ENCODE measurements around the gene DNAH17.

- TF ChIP-seq, protein P1, sequence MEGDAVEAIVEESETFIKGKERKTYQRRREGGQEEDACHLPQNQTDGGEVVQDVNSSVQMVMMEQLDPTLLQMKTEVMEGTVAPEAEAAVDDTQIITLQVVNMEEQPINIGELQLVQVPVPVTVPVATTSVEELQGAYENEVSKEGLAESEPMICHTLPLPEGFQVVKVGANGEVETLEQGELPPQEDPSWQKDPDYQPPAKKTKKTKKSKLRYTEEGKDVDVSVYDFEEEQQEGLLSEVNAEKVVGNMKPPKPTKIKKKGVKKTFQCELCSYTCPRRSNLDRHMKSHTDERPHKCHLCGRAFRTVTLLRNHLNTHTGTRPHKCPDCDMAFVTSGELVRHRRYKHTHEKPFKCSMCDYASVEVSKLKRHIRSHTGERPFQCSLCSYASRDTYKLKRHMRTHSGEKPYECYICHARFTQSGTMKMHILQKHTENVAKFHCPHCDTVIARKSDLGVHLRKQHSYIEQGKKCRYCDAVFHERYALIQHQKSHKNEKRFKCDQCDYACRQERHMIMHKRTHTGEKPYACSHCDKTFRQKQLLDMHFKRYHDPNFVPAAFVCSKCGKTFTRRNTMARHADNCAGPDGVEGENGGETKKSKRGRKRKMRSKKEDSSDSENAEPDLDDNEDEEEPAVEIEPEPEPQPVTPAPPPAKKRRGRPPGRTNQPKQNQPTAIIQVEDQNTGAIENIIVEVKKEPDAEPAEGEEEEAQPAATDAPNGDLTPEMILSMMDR (IDR thresholded peaks at IDR 0.05): no peak
- TF ChIP-seq, protein P2, sequence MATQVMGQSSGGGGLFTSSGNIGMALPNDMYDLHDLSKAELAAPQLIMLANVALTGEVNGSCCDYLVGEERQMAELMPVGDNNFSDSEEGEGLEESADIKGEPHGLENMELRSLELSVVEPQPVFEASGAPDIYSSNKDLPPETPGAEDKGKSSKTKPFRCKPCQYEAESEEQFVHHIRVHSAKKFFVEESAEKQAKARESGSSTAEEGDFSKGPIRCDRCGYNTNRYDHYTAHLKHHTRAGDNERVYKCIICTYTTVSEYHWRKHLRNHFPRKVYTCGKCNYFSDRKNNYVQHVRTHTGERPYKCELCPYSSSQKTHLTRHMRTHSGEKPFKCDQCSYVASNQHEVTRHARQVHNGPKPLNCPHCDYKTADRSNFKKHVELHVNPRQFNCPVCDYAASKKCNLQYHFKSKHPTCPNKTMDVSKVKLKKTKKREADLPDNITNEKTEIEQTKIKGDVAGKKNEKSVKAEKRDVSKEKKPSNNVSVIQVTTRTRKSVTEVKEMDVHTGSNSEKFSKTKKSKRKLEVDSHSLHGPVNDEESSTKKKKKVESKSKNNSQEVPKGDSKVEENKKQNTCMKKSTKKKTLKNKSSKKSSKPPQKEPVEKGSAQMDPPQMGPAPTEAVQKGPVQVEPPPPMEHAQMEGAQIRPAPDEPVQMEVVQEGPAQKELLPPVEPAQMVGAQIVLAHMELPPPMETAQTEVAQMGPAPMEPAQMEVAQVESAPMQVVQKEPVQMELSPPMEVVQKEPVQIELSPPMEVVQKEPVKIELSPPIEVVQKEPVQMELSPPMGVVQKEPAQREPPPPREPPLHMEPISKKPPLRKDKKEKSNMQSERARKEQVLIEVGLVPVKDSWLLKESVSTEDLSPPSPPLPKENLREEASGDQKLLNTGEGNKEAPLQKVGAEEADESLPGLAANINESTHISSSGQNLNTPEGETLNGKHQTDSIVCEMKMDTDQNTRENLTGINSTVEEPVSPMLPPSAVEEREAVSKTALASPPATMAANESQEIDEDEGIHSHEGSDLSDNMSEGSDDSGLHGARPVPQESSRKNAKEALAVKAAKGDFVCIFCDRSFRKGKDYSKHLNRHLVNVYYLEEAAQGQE (IDR thresholded peaks at IDR 0.05; ENCODE audit: insufficient read depth in 1 of 2, low read depth in 2 of 2, low read length in 1 of 2): no peak
Observed at GRCh38 chr17:78556812-78557211, 20.4 kb downstream of the DNAH17 start.
